ENCODE results near the gene BOC.
A peak's percentile ranks its signal among the peaks of the same experiment; 100 is the strongest.

The BOC gene

DNA sequence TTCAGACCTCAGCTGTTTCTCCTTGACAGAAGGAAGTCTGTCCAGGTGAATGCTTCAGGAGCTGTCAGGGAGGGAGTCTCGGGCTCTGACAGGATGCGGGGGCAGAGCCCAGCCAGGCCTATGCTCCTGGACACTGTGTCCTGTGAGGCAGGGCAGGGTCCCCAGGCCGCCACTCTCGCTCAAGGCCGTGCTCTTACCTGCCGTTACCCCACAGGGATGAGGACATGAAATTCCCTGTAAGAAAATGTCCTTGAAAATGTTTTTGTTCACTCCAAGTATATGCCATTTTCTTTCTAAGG lies 63.9 kb downstream of the BOC start:
- Histone ChIP-seq H3K27ac (ENCODE audit: low read length) (peak overlapping the region; percentile 88), H3K27me3 (ENCODE audit: control insufficient read depth in 1 of 2, insufficient read depth in 2 of 2, low read length in 2 of 2) (no peaks in the 10 kb centered on the region), H3K9ac (ENCODE audit: low read length in 2 of 2) (peak overlapping the region in 1 of 2 donors; percentile 47), H3K4me1 (ENCODE audit: control insufficient read depth, insufficient read depth, low read length) (peaks cover 45% of the 10 kb centered on the region), H3K9me3 (ENCODE audit: control insufficient read depth in 2 of 2, low read length in 2 of 2) (no peaks in the 10 kb centered on the region), H3K4me3 (ENCODE audit: low read length in 2 of 2) (no peak overlapping the region), H3K36me3 (ENCODE audit: control insufficient read depth in 2 of 2, insufficient read depth in 2 of 2, low read length in 2 of 2) (peaks cover 62 to 63% of the 10 kb centered on the region in 2 donors)

GRCh38 chr3:113275583-113275928 lies 64.2 kb downstream of the BOC start:
- H3K4me1 ChIP-seq (ENCODE audit: control insufficient read depth, insufficient read depth, low read length), result peaks cover 45% of the 10 kb centered on the region
- no peaks in the 10 kb centered on the region for H3K9me3 ChIP-seq (ENCODE audit: control insufficient read depth in 2 of 2, low read length in 2 of 2)
- H3K4me3 ChIP-seq (ENCODE audit: low read length in 2 of 2), result peak overlapping the region; percentile 56 to 63
- peak overlapping the region; percentile 51 to 62 for H3K9ac ChIP-seq (ENCODE audit: low read length in 2 of 2)
- H3K27ac ChIP-seq (ENCODE audit: low read length), result peak overlapping the region; percentile 88
- no peaks in the 10 kb centered on the region for H3K27me3 ChIP-seq (ENCODE audit: control insufficient read depth in 1 of 2, insufficient read depth in 2 of 2, low read length in 2 of 2)
- H3K36me3 ChIP-seq (ENCODE audit: control insufficient read depth in 2 of 2, insufficient read depth in 2 of 2, low read length in 2 of 2), result peaks cover 62 to 66% of the 10 kb centered on the region in 2 donors

DNA sequence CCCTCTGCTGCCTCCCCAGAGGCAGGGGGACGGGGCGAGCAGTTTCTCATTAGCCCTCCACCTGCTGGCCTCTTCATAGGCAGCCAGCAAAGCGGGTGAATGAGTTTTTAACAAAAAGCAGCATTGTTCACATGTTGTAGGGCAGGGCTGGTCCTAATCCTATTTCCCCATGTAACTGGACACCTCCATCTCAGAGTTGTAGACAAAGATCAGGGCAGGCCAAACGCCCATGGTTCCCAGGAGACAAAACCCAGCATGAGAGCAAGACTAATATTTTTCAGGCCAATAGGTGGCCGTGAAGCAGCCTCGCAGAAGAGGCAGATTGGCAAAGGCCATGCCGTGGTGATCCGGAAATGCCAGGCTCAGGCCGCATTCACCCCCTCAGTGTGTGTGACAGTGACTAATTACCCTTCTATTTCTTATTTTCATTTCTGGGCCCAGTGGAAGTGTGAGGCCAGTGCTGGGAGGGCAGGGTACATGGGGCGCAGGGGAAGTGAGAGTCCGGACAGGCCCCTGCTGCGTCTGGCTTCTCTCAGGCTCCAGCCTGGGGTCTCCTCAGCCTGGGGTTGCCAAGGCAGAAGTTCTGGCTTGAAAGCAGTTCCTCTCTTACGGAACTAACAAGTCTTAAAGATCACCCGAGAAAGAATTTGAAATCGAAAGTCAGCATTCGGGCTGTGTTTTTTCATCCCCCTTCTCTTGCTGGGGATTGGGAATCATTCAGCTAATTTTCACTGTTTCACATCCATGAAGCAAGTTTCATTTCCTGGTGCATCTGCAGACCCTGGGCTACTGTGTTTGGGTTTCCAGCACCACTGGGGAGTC lies 64.8 kb downstream of the BOC start:
- Histone ChIP-seq H3K27me3 (ENCODE audit: control insufficient read depth in 1 of 2, insufficient read depth in 2 of 2, low read length in 2 of 2) (no peaks in the 10 kb centered on the region), H3K36me3 (ENCODE audit: control insufficient read depth in 2 of 2, insufficient read depth in 2 of 2, low read length in 2 of 2) (peaks cover 62 to 66% of the 10 kb centered on the region in 2 donors), H3K9me3 (ENCODE audit: control insufficient read depth in 2 of 2, low read length in 2 of 2) (no peaks in the 10 kb centered on the region), H3K27ac (ENCODE audit: low read length) (peak overlapping the region; percentile 88), H3K4me1 (ENCODE audit: control insufficient read depth, insufficient read depth, low read length) (peaks cover 45% of the 10 kb centered on the region), H3K9ac (ENCODE audit: low read length in 2 of 2) (peak overlapping the region; percentile 62 to 78), H3K4me3 (ENCODE audit: low read length in 2 of 2) (peak overlapping the region; percentile 56 to 63)

- H3K27ac ChIP-seq (ENCODE audit: low read length), result peak overlapping the region; percentile 88
- H3K27me3 ChIP-seq (ENCODE audit: control insufficient read depth in 1 of 2, insufficient read depth in 2 of 2, low read length in 2 of 2), result no peaks in the 10 kb centered on the region
- H3K9me3 ChIP-seq (ENCODE audit: control insufficient read depth in 2 of 2, low read length in 2 of 2), result no peaks in the 10 kb centered on the region
- H3K4me1 ChIP-seq (ENCODE audit: control insufficient read depth, insufficient read depth, low read length), result peaks cover 45% of the 10 kb centered on the region
- peak overlapping the region; percentile 62 to 78 for H3K9ac ChIP-seq (ENCODE audit: low read length in 2 of 2)
- peaks cover 65 to 66% of the 10 kb centered on the region in 2 donors for H3K36me3 ChIP-seq (ENCODE audit: control insufficient read depth in 2 of 2, insufficient read depth in 2 of 2, low read length in 2 of 2)
- peak overlapping the region; percentile 56 to 63 for H3K4me3 ChIP-seq (ENCODE audit: low read length in 2 of 2)
Observed at GRCh38 chr3:113276751-113277080, 65.4 kb downstream of the BOC start.

DNA sequence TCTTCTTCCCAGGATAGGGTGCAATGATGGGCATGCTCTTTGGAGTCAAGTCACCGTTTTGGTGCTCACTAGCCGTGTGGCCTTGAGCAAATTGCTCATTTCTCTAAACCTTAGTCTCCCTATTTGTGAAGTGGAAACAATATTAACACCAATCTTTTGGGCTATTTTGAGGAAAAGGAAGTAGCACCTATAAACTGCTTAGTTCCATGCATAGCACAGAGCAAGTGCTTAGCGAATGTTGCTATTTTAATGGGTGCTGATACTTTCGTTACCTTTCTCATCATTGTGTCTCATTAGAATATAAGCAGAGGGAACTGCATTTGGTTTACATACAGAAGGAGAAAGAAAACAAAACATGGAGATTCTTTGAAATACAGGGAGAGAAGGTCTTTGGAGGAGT lies 66.1 kb downstream of the BOC start:
- Histone ChIP-seq H3K4me3 (ENCODE audit: low read length in 2 of 2) (no peak overlapping the region), H3K27me3 (ENCODE audit: control insufficient read depth in 1 of 2, insufficient read depth in 2 of 2, low read length in 2 of 2) (no peaks in the 10 kb centered on the region), H3K9me3 (ENCODE audit: control insufficient read depth in 2 of 2, low read length in 2 of 2) (no peaks in the 10 kb centered on the region), H3K9ac (ENCODE audit: low read length in 2 of 2) (no peak overlapping the region), H3K4me1 (ENCODE audit: control insufficient read depth, insufficient read depth, low read length) (peaks cover 45% of the 10 kb centered on the region), H3K36me3 (ENCODE audit: control insufficient read depth in 2 of 2, insufficient read depth in 2 of 2, low read length in 2 of 2) (peaks cover 65 to 66% of the 10 kb centered on the region in 2 donors), H3K27ac (ENCODE audit: low read length) (peak overlapping the region; percentile 88)

GRCh38 chr3:113277941-113278598 lies 66.7 kb downstream of the BOC start:
- H3K9me3 ChIP-seq (ENCODE audit: control insufficient read depth in 2 of 2, low read length in 2 of 2), result no peaks in the 10 kb centered on the region
- no peaks in the 10 kb centered on the region for H3K27me3 ChIP-seq (ENCODE audit: control insufficient read depth in 1 of 2, insufficient read depth in 2 of 2, low read length in 2 of 2)
- H3K4me3 ChIP-seq (ENCODE audit: low read length in 2 of 2), result no peak overlapping the region
- H3K36me3 ChIP-seq (ENCODE audit: control insufficient read depth in 2 of 2, insufficient read depth in 2 of 2, low read length in 2 of 2), result peaks cover 65 to 66% of the 10 kb centered on the region in 2 donors
- peak overlapping the region; percentile 31 for H3K27ac ChIP-seq (ENCODE audit: low read length)
- peaks cover 45% of the 10 kb centered on the region for H3K4me1 ChIP-seq (ENCODE audit: control insufficient read depth, insufficient read depth, low read length)
- no peak overlapping the region for H3K9ac ChIP-seq (ENCODE audit: low read length in 2 of 2)

DNA sequence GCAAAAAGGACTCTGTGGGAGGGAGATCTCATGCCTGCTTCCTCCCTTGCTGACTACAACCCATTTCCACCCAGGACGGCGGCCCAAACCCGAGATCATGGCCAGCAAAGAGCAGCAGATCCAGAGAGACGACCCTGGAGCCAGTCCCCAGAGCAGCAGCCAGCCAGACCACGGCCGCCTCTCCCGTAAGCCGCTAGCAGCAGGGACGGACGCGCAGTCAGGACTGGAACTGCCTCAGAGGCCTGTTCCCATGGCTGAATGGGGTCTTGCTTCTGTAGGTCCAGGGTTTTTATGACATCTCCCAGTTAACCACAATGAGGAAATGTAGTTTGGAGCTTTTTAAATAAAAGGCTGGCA lies 67.2 kb downstream of the BOC start:
- Histone ChIP-seq H3K4me3 (ENCODE audit: low read length in 2 of 2) (no peak overlapping the region), H3K36me3 (ENCODE audit: control insufficient read depth in 2 of 2, insufficient read depth in 2 of 2, low read length in 2 of 2) (peaks cover 63 to 67% of the 10 kb centered on the region in 2 donors), H3K4me1 (ENCODE audit: control insufficient read depth, insufficient read depth, low read length) (peaks cover 45% of the 10 kb centered on the region), H3K9me3 (ENCODE audit: control insufficient read depth in 2 of 2, low read length in 2 of 2) (no peaks in the 10 kb centered on the region), H3K9ac (ENCODE audit: low read length in 2 of 2) (no peak overlapping the region), H3K27ac (ENCODE audit: low read length) (no peak overlapping the region), H3K27me3 (ENCODE audit: control insufficient read depth in 1 of 2, insufficient read depth in 2 of 2, low read length in 2 of 2) (no peaks in the 10 kb centered on the region)

- peaks cover 55 to 64% of the 10 kb centered on the region in 2 donors for H3K36me3 ChIP-seq (ENCODE audit: control insufficient read depth in 2 of 2, insufficient read depth in 2 of 2, low read length in 2 of 2)
- H3K4me3 ChIP-seq (ENCODE audit: low read length in 2 of 2), result no peak overlapping the region
- H3K27me3 ChIP-seq (ENCODE audit: control insufficient read depth in 1 of 2, insufficient read depth in 2 of 2, low read length in 2 of 2), result no peaks in the 10 kb centered on the region
- peaks cover 36% of the 10 kb centered on the region for H3K4me1 ChIP-seq (ENCODE audit: control insufficient read depth, insufficient read depth, low read length)
- H3K9me3 ChIP-seq (ENCODE audit: control insufficient read depth in 2 of 2, low read length in 2 of 2), result no peaks in the 10 kb centered on the region
- no peak overlapping the region for H3K27ac ChIP-seq (ENCODE audit: low read length)
- H3K9ac ChIP-seq (ENCODE audit: low read length in 2 of 2), result no peak overlapping the region
Observed at GRCh38 chr3:113279686-113280085, 68.3 kb downstream of the BOC start.

- Histone ChIP-seq H3K9ac (ENCODE audit: low read length in 2 of 2) (no peak overlapping the region), H3K4me1 (ENCODE audit: control insufficient read depth, insufficient read depth, low read length) (peaks cover 14% of the 10 kb centered on the region), H3K4me3 (ENCODE audit: low read length in 2 of 2) (no peak overlapping the region), H3K27me3 (ENCODE audit: control insufficient read depth in 1 of 2, insufficient read depth in 2 of 2, low read length in 2 of 2) (no peaks in the 10 kb centered on the region), H3K27ac (ENCODE audit: low read length) (no peak overlapping the region), H3K9me3 (ENCODE audit: control insufficient read depth in 2 of 2, low read length in 2 of 2) (no peaks in the 10 kb centered on the region), H3K36me3 (ENCODE audit: control insufficient read depth in 2 of 2, insufficient read depth in 2 of 2, low read length in 2 of 2) (peaks cover 54 to 67% of the 10 kb centered on the region in 2 donors)
Observed at GRCh38 chr3:113283306-113283705, 71.9 kb downstream of the BOC start.

GRCh38 chr3:113284453-113285050 lies 73.2 kb downstream of the BOC start:
- Histone ChIP-seq H3K9ac (ENCODE audit: low read length in 2 of 2) (no peak overlapping the region), H3K27ac (ENCODE audit: low read length) (no peak overlapping the region), H3K9me3 (ENCODE audit: control insufficient read depth in 2 of 2, low read length in 2 of 2) (no peaks in the 10 kb centered on the region), H3K4me1 (ENCODE audit: control insufficient read depth, insufficient read depth, low read length) (peaks cover 15% of the 10 kb centered on the region), H3K4me3 (ENCODE audit: low read length in 2 of 2) (no peak overlapping the region), H3K36me3 (ENCODE audit: control insufficient read depth in 2 of 2, insufficient read depth in 2 of 2, low read length in 2 of 2) (peaks cover 42 to 54% of the 10 kb centered on the region in 2 donors), H3K27me3 (ENCODE audit: control insufficient read depth in 1 of 2, insufficient read depth in 2 of 2, low read length in 2 of 2) (no peaks in the 10 kb centered on the region)

DNA sequence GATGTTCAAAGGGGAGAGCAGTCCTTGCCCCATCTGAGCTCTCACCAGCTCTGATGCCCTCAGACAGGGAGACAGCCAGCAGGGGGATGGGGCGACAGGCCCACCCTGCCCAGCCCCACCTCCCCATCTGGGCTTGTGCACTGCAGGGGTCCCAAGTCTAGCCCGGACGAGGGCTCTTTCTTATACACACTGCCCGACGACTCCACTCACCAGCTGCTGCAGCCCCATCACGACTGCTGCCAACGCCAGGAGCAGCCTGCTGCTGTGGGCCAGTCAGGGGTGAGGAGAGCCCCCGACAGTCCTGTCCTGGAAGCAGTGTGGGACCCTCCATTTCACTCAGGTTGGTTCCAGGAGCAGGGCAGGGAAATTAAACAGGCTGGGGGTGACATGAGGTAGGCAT lies 73.9 kb downstream of the BOC start:
- no peak overlapping the region for H3K9ac ChIP-seq (ENCODE audit: low read length in 2 of 2)
- no peak overlapping the region for H3K4me3 ChIP-seq (ENCODE audit: low read length in 2 of 2)
- no peaks in the 10 kb centered on the region for H3K9me3 ChIP-seq (ENCODE audit: control insufficient read depth in 2 of 2, low read length in 2 of 2)
- H3K27ac ChIP-seq (ENCODE audit: low read length), result peak overlapping the region; percentile 3
- H3K27me3 ChIP-seq (ENCODE audit: control insufficient read depth in 1 of 2, insufficient read depth in 2 of 2, low read length in 2 of 2), result no peaks in the 10 kb centered on the region
- H3K4me1 ChIP-seq (ENCODE audit: control insufficient read depth, insufficient read depth, low read length), result peaks cover 15% of the 10 kb centered on the region
- peaks cover 37 to 48% of the 10 kb centered on the region in 2 donors for H3K36me3 ChIP-seq (ENCODE audit: control insufficient read depth in 2 of 2, insufficient read depth in 2 of 2, low read length in 2 of 2)

Measured in stomach smooth muscle (tissue), 2 donors.